K562 (cell line): ENCODE data around the gene FGF14. TPM values are rescaled to one million over a fixed set of nuclear protein-coding genes. Genes with fewer than 3 reads are reported as not detected.

Experiments used
- ATAC-seq: fragments of 200-7000 bp; cut with Tn5 transposase; 3 replicates; pipeline ENCODE4 v1.9.1; 2020; ENCODE audit warnings: moderate library complexity
- BruUV-seq: library from RNA; stranded (reverse); fragments of 400-500 nt; replicated peaks from 2 replicates; lab custom pipeline; 2021; lab: Mats Ljungman, UMichigan
- CTCF ChIA-PET: fragments of 300-600 bp; formaldehyde crosslinking; extraction: SDS; loops from one replicate; lab custom pipeline; 2021; ENCODE audit warnings: low intra/inter-chr PET ratio; lab: Yijun Ruan, JAX
- POLR2A ChIA-PET: fragments of 300-600, 350-650 bp; sonication (Branson Sonifier 250); formaldehyde crosslinking; extraction: SDS; loops from one replicate; lab custom pipeline; 2021; ENCODE audit warnings: antibody characterized with exemption, inconsistent platforms; lab: Yijun Ruan, JAX
- DNase-seq, 4 experiments: peaks; one replicate each; pipeline versions ENCODE4 v3.0.0 to v3.0.0-alpha.2; 2011 to 2018; ENCODE audit warnings: low spot score in 3 of 4, mixed read lengths in 3 of 4; ENCODE audit errors: extremely low read depth in 1 of 4
- FAIRE-seq: peaks from 2 replicates; lab custom pipeline; 2011; peaks lifted over from hg19 to GRCh38; lab: Jason Lieb, UNC
- H2AFZ ChIP-seq: 2 replicates; pipeline ENCODE4 v1.6.0; 2011; ENCODE audit warnings: low read depth, low read length, control low read depth, inconsistent platforms
- H3K27ac ChIP-seq: fragments of 200-600 bp; 3 replicates; pipeline ENCODE4 v1.8.0; 2011; ENCODE audit warnings: low read depth, mild to moderate bottlenecking, control low read depth, inconsistent platforms, low read length, moderate library complexity, mixed read lengths; ENCODE audit errors: extremely low read depth
- H3K27me3 ChIP-seq, 2 experiments: fragments of 300-600 bp in 1 of 2; 2 replicates in 1 of 2; 3 replicates in 1 of 2; pipeline versions ENCODE4 v1.6.0 to v1.8.0; 2011; ENCODE audit warnings: inconsistent platforms in 2 of 2, low read length in 2 of 2, mild to moderate bottlenecking in 1 of 2, mixed read lengths in 1 of 2, moderate library complexity in 1 of 2; ENCODE audit not compliant: control insufficient read depth in 2 of 2, insufficient read depth in 2 of 2
- H3K36me3 ChIP-seq: fragments of 300-600 bp; 3 replicates; pipeline ENCODE4 v1.8.0; 2011; ENCODE audit warnings: mild to moderate bottlenecking, low read length, inconsistent platforms; ENCODE audit not compliant: control insufficient read depth, insufficient read depth
- H3K4me1 ChIP-seq, 2 experiments: fragments of 200-600 bp in 1 of 2; replicated peaks in 1 of 2; 2 replicates in 1 of 2; 3 replicates in 1 of 2; pipeline versions ENCODE4 v1.5.1 to v1.8.0; 2011; ENCODE audit warnings: inconsistent platforms in 2 of 2, low read length in 2 of 2, mild to moderate bottlenecking in 1 of 2, mixed read lengths in 1 of 2, moderate library complexity in 1 of 2; ENCODE audit not compliant: control insufficient read depth in 2 of 2, insufficient read depth in 2 of 2
- H3K4me2 ChIP-seq: 2 replicates; pipeline ENCODE4 v1.6.1; 2011; ENCODE audit warnings: low read length, control low read depth, inconsistent platforms, mixed read lengths; ENCODE audit not compliant: insufficient read depth
- H3K4me3 ChIP-seq: fragments of 200-600 bp; sonication (generic), shearing (Covaris generic); 2 replicates; pipeline ENCODE4 v1.5.1; 2016; ENCODE audit warnings: control low read depth, inconsistent platforms
- H3K79me2 ChIP-seq: fragments of 200-600 bp; 3 replicates; pipeline ENCODE4 v1.8.0; 2011; ENCODE audit warnings: low read length, inconsistent platforms; ENCODE audit not compliant: control insufficient read depth, insufficient read depth
- H3K9ac ChIP-seq, 2 experiments: 2 replicates each; pipeline versions ENCODE4 v1.6.0 to v1.6.1; 2011; ENCODE audit warnings: low read depth in 2 of 2, low read length in 2 of 2, control low read depth in 1 of 2, inconsistent platforms in 1 of 2, mild to moderate bottlenecking in 1 of 2, mixed read lengths in 1 of 2; ENCODE audit not compliant: insufficient read depth in 1 of 2
- H3K9me1 ChIP-seq: one replicate; pipeline ENCODE4 v1.6.0; 2011; ENCODE audit warnings: inconsistent platforms, mild to moderate bottlenecking, low read length, moderate library complexity; ENCODE audit not compliant: control insufficient read depth, insufficient read depth
- H3K9me3 ChIP-seq: replicated peaks from 2 replicates; pipeline ENCODE4 v1.5.1; 2011; ENCODE audit warnings: low read depth, low read length, inconsistent platforms; ENCODE audit not compliant: control insufficient read depth, insufficient read depth
- H4K20me1 ChIP-seq: replicated peaks from 2 replicates; pipeline ENCODE4 v1.6.1; 2011; ENCODE audit warnings: low read length, inconsistent platforms, mixed read lengths; ENCODE audit not compliant: control insufficient read depth, insufficient read depth
- DMBX1 ChIP-seq: fragments of 250-450 bp; sonication (Bioruptor Pico); IDR thresholded peaks from 2 replicates; pipeline ENCODE4 v1.8.0; 2022; ENCODE audit warnings: inconsistent platforms, mild to moderate bottlenecking, moderate library complexity, borderline replicate concordance
- E2F3 ChIP-seq: fragments of 250-450 bp; sonication (Bioruptor Pico); IDR thresholded peaks from 2 replicates; pipeline ENCODE4 v1.4.0; 2020; ENCODE audit warnings: mild to moderate bottlenecking
- FOXA1 ChIP-seq: fragments of 450-650 bp; IDR thresholded peaks from 2 replicates; pipeline ENCODE4 v1.6.1; 2016; ENCODE audit warnings: mild to moderate bottlenecking, borderline replicate concordance
- FOXK2 ChIP-seq, 2 experiments: fragments of 450-650 bp; IDR thresholded peaks in 1 of 2; conservative IDR thresholded peaks in 1 of 2; 2 replicates each; pipeline ENCODE4 v1.6.1; 2016; ENCODE audit warnings: low read depth in 2 of 2, mild to moderate bottlenecking in 1 of 2
- HDAC6 ChIP-seq: IDR thresholded peaks from 2 replicates; pipeline ENCODE4 v1.6.1; 2012; ENCODE audit warnings: low read depth, mild to moderate bottlenecking, control low read depth, inconsistent platforms, low read length, moderate library complexity
- NBN ChIP-seq: fragments of 450-650 bp; IDR thresholded peaks from 2 replicates; pipeline ENCODE4 v1.6.1; 2016; ENCODE audit warnings: low read depth, mild to moderate bottlenecking
- OTX1 ChIP-seq: fragments of 450-650 bp; formaldehyde crosslinking; IDR thresholded peaks from 2 replicates; pipeline ENCODE4 v1.4.0; 2022; ENCODE audit warnings: mild to moderate bottlenecking
- SAFB2 ChIP-seq: fragments of 200-400 bp; formaldehyde crosslinking; IDR thresholded peaks from 2 replicates; pipeline ENCODE4 v1.6.1; 2018; ENCODE audit warnings: borderline replicate concordance, low read length, low read depth, moderate library complexity; ENCODE audit not compliant: severe bottlenecking
- TAL1 ChIP-seq: fragments of 450-650 bp; IDR thresholded peaks from 2 replicates; pipeline ENCODE4 v1.6.1; 2016; ENCODE audit warnings: mild to moderate bottlenecking
- U2AF2 ChIP-seq: fragments of 200-400 bp; formaldehyde crosslinking; optimal IDR thresholded peaks from 2 replicates; pipeline ENCODE3; 2017; ENCODE audit warnings: low read depth, mild to moderate bottlenecking, low read length
- ZNF24 ChIP-seq: fragments of 450-650 bp; IDR thresholded peaks from 2 replicates; pipeline ENCODE4 v1.6.1; 2016
- ZNF3 ChIP-seq: fragments of 250-450 bp; sonication (Bioruptor Pico); IDR thresholded peaks from 2 replicates; pipeline ENCODE4 v1.5.0; 2021; ENCODE audit warnings: mild to moderate bottlenecking, moderate library complexity
- ZNF445 ChIP-seq: fragments of 250-450 bp; sonication (Bioruptor Pico); IDR thresholded peaks from 2 replicates; pipeline ENCODE4 v1.4.0; 2020; ENCODE audit warnings: low read depth, mild to moderate bottlenecking, moderate library complexity
- ZNF695 ChIP-seq: fragments of 450-650 bp; formaldehyde crosslinking; IDR thresholded peaks from 2 replicates; pipeline ENCODE4 v1.4.0; 2020; ENCODE audit warnings: mild to moderate bottlenecking, moderate library complexity
- WGBS: fragments of 100-300 bp; shearing (Covaris generic); methylation state at CpG from one replicate; pipeline ENCODE4 v1.1.6; 2016; ENCODE audit warnings: low coverage, mixed read lengths; ENCODE audit not compliant: insufficient coverage; ENCODE audit errors: missing lambda C conversion rate; 5-methylcytosine and 5-hydroxymethylcytosine counted together
- in situ Hi-C: fragments of 300-500 bp; cut with MboI; formaldehyde crosslinking; loops from 4 replicates; pipeline ENCODE4 v1.15.0; 2018; ENCODE audit warnings: inconsistent platforms, mixed read lengths
- intact Hi-C: fragments of 100-400 bp; cut with micrococcal nuclease; formaldehyde crosslinking; loops from 2 replicates; pipeline ENCODE4 v1.14.2; 2022
- polyA plus RNA-seq, 8 experiments: library from polyadenylated mRNA; depleted of rRNA in 4 of 8; stranded (reverse) in 5 of 8; unstranded in 3 of 8; fragments of >200 nt; fragmentation: Nextera tagmentation in 2 of 8; fragmentation: Illumina TruSeq in 1 of 8; extraction: Ambion mirVana in 2 of 8; extraction: Trizol in 1 of 8; gene quantifications; 2 replicates each; pipeline versions ENCODE4 v1.2.1 to v1.2.3, GENCODE V29; 2011 to 2014; ENCODE audit warnings: inconsistent platforms in 1 of 8, missing spikeins in 1 of 8
- total RNA-seq, 7 experiments: library from RNA; depleted of rRNA in 6 of 7; stranded (reverse); fragments of >200 nt in 6 of 7; fragmentation: Illumina TruSeq in 2 of 7; extraction: Trizol in 2 of 7; gene quantifications; 2 replicates each; pipeline versions ENCODE4 v1.2.1 to v1.2.3, GENCODE V29; 2011 to 2021; ENCODE audit warnings: low replicate concordance in 1 of 7
- TF ChIP-seq, protein P1 (sequence below), 2 experiments: IDR thresholded peaks in 1 of 2; conservative IDR thresholded peaks in 1 of 2; 2 replicates each; pipeline ENCODE4 v1.6.1; 2016; ENCODE audit warnings: low read depth in 2 of 2, mild to moderate bottlenecking in 1 of 2, missing compliant biosample characterization in 1 of 2, missing genetic modification characterization in 1 of 2, moderate library complexity in 1 of 2
- TF ChIP-seq, protein P2 (sequence below): fragments of 150-350 bp; conservative IDR thresholded peaks from 2 replicates; pipeline ENCODE4 v1.6.1; 2014; ENCODE audit warnings: low read length

Gene FGF14
- total and polyA plus RNA-seq, 9 of the 15 experiments (the other 6 are each of a cell fraction or from before 2014, with no cell fraction given), result not detected

DNA sequence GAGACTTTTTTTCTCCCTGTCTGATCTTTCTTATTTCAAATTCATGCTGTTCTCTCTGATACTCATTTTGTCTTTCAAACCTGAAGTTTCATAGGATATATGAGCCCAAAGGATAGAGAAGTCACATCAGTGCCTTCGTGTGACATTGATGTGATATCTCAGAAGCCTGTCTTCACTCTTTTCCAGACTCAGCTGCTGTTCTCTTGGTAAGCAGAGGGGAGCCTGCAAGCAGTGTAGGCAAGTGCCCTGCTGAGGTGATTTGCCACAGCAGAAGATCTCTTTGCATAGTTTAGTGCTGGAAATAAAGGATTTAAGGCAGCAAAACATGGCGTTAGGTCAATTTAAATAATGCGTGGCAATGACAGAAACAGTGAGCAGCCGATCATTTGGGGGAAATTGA, 602.7 kb downstream of the FGF14 start:
- Histone ChIP-seq H3K36me3 (no peaks in the 10 kb centered on the region), H3K4me1 (no peaks in the 10 kb centered on the region), H3K9me1 (no peaks in the 10 kb centered on the region), H3K27ac (no peak overlapping the region), H3K4me2 (no peak overlapping the region), H4K20me1 (no peaks in the 10 kb centered on the region), H2AFZ (no peak overlapping the region), H3K27me3 (no peaks in the 10 kb centered on the region), H3K4me3 (no peak overlapping the region), H3K9ac (no peak overlapping the region), H3K79me2 (no peaks in the 10 kb centered on the region), H3K9me3 (no peaks in the 10 kb centered on the region)
- ATAC-seq, result no peak
- CTCF ChIA-PET, result no interaction called here
- POLR2A ChIA-PET, result no interaction called here
- no peak for TF ChIP-seq SAFB2
- TF ChIP-seq HDAC6, result no peak
- no peak for TF ChIP-seq ZNF445 (CRISPR knock-in tag)
- no peak for TF ChIP-seq ZNF695 (CRISPR knock-in tag)
- no peak for TF ChIP-seq ZNF3
- no peak for TF ChIP-seq NBN
- TF ChIP-seq DMBX1, result no peak
- TF ChIP-seq E2F3 (CRISPR knock-in tag), result no peak
- TF ChIP-seq U2AF2, result no peak
- TF ChIP-seq TAL1, result no peak
- TF ChIP-seq, protein P1, sequence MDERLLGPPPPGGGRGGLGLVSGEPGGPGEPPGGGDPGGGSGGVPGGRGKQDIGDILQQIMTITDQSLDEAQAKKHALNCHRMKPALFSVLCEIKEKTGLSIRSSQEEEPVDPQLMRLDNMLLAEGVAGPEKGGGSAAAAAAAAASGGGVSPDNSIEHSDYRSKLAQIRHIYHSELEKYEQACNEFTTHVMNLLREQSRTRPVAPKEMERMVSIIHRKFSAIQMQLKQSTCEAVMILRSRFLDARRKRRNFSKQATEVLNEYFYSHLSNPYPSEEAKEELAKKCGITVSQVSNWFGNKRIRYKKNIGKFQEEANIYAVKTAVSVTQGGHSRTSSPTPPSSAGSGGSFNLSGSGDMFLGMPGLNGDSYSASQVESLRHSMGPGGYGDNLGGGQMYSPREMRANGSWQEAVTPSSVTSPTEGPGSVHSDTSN (CRISPR knock-in tag; IDR thresholded peaks at IDR 0.05; ENCODE audit: low read depth), result no peak
- TF ChIP-seq, protein P1 (tag; conservative IDR thresholded peaks at IDR 0.05; ENCODE audit: low read depth), result no peak
- TF ChIP-seq FOXA1, result no peak
- no peak for TF ChIP-seq OTX1
- TF ChIP-seq, protein P2, sequence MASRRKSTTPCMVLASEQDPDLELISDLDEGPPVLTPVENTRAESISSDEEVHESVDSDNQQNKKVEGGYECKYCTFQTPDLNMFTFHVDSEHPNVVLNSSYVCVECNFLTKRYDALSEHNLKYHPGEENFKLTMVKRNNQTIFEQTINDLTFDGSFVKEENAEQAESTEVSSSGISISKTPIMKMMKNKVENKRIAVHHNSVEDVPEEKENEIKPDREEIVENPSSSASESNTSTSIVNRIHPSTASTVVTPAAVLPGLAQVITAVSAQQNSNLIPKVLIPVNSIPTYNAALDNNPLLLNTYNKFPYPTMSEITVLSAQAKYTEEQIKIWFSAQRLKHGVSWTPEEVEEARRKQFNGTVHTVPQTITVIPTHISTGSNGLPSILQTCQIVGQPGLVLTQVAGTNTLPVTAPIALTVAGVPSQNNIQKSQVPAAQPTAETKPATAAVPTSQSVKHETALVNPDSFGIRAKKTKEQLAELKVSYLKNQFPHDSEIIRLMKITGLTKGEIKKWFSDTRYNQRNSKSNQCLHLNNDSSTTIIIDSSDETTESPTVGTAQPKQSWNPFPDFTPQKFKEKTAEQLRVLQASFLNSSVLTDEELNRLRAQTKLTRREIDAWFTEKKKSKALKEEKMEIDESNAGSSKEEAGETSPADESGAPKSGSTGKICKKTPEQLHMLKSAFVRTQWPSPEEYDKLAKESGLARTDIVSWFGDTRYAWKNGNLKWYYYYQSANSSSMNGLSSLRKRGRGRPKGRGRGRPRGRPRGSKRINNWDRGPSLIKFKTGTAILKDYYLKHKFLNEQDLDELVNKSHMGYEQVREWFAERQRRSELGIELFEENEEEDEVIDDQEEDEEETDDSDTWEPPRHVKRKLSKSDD, result no peak
- TF ChIP-seq FOXK2 (conservative IDR thresholded peaks at IDR 0.05 in 1 of 2, IDR thresholded peaks at IDR 0.05 in 1 of 2; ENCODE audit: low read depth in 2 of 2), result no peak
- no peak for TF ChIP-seq ZNF24
- in situ Hi-C loops (no loop called here), intact Hi-C loops (no loop called here)
- BruUV-seq, result no TSS peak
- 7% methylated on average over 4 of the region's 4 CpGs for WGBS
- no peak for FAIRE-seq
- DNase-seq, result no peak
